ENCODE data around the gene OR51L1.

Gene OR51L1

DNA sequence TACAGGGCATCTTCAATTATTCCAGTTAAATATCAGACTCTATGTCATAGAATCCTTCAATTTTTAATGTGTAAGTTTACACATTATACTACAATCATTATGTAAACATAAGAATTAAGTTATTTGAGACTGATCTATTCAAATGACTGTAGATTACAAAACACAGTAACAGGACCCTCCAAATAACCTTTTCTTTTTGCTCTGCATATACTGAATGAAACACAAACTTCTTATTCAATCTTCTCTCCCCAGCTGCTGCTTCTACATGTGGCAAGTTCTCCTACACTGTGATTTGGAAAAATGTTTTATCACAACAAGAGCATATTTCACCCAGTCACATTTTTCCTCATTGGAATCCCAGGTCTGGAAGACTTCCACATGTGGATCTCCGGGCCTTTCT lies 51.6 kb downstream of the OR51L1 start, which contains the start of gene OR52J3:
Gene OR52J3 (plus strand): TSS at position 301 of the 400 bp plus-strand sequence. CDS start 0 bp downstream, at position 301.
- H3K4me3 ChIP-seq (ENCODE audit: low read depth, low read length): no peak within 1 kb of the TSS
- TF ChIP-seq, protein P1, sequence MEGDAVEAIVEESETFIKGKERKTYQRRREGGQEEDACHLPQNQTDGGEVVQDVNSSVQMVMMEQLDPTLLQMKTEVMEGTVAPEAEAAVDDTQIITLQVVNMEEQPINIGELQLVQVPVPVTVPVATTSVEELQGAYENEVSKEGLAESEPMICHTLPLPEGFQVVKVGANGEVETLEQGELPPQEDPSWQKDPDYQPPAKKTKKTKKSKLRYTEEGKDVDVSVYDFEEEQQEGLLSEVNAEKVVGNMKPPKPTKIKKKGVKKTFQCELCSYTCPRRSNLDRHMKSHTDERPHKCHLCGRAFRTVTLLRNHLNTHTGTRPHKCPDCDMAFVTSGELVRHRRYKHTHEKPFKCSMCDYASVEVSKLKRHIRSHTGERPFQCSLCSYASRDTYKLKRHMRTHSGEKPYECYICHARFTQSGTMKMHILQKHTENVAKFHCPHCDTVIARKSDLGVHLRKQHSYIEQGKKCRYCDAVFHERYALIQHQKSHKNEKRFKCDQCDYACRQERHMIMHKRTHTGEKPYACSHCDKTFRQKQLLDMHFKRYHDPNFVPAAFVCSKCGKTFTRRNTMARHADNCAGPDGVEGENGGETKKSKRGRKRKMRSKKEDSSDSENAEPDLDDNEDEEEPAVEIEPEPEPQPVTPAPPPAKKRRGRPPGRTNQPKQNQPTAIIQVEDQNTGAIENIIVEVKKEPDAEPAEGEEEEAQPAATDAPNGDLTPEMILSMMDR (IDR thresholded peaks at IDR 0.05; ENCODE audit: low read depth, low read length): no peak

GRCh38 chr11:5046754-5047330 lies 52.2 kb downstream of the OR51L1 start:
- no peak overlapping the region for H3K4me3 ChIP-seq (ENCODE audit: low read depth, low read length)
- TF ChIP-seq, protein P1 (IDR thresholded peaks at IDR 0.05; ENCODE audit: low read depth, low read length): no peak
